Middle frontal gyrus (tissue), 1 donor: ENCODE measurements around the gene SEPTIN3.

Experiments
- DNase-seq: peaks from one replicate; pipeline ENCODE4 v3.0.0-alpha.2; 2015; ENCODE audit warnings: low spot score; ENCODE audit errors: extremely low spot score

The SEPTIN3 gene

DNA sequence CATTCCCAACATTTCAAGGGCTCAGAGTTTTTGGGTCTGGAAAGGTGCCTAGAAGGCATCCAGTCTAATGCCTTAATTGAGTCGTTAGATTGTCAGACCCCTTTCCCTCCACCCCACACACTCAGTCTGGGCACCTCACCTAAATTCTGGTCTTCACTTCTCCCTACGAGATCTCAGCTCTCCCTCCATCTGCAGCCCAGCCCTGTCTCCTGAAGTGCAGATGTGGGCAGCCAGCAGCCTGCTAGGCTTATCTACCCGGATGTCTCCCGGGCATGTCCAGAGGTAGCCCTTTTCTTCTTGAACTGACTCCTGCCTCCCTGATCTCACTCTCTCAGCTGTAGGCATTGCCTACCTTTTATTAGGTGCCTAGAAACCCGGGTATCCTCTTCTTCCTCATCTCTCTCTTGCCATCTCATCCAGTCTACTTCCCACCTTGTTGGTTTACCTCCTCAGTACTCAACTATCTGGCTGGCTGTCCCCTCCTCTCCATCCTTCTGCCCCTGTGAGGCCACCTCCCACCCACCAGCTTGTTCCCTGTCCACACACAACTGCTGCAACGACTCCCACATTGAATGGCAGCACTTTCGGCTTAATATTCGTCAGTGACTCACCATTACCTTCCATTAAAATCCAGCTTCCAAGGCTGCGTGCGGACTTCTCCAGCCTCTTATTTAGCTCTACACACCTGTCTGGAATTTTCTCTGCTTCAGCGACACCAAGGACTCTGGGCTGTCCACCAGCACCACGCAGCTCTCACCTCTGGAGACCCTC is 6.2 kb downstream of the SEPTIN3 start:
- no peak for DNase-seq

DNA sequence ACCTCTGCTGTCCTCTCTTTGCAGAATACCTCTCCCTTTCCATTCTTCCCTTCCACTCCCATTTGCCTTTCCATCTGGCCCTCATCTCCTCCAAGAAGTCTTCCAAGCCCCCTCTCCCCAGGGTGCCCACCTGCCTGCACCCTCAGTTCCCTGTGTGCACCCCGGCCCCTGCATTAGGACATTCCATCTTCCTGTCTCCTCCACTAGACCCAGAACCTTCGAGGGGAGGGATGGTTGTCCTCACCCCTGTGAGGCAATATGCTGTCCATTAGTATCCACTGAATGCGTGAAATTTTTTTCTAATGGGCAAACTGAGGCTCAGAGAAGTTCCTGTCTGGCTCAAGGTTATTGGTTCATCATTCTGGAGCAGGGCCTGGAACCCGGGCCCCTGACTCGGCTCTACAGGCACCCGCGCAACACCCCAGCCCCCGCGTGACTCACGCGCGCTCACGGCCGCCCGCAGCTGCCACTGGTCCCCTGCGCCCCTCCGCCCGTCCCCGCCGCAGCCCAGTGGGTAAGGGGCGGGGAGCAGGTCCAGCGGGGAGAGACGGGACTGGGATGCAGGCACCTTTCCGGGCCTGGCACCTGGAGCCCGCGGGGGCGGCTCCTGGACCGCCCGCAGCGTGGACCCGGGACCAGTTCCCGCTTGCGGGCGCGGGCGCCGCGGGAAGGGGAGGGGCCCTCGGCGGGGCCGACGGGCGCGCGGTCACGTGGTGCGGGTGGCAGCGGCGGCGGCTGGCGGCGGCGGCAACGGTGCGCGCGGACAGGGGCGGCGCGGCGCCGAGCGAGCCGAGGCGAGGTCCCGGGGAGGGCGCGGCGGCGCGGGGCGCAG is 7.0 kb downstream of the SEPTIN3 start:
- peak; percentile 13 for DNase-seq

DNA sequence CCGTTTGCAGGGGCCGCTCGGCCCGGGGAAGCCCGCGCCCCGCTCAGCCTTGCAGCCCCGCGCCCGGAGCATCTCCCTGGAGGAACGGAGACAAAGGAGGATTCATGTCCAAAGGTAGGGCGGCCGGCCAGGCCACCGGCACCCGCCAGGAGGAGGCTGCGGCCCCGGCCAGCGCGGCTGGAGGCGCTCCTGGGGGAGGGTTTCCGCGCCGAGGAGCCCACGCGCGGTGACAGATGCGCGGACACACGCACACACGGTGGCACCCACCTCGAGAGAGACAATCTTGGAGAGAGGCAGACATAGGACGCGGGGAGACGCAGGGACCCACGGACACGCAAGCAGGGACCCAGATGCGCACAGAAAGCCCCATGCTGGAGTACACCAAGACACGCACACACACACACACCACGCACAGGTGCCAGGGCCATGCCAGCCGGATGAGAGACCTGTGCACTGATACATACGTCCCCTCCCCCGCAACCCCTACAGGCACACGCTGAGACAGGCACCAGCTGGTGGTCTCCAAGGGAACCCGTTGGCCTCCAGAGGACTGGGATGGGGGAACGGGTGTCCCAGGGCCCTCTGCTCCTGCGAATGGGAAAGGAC is 7.8 kb downstream of the SEPTIN3 start:
- DNase-seq, result no peak

DNA sequence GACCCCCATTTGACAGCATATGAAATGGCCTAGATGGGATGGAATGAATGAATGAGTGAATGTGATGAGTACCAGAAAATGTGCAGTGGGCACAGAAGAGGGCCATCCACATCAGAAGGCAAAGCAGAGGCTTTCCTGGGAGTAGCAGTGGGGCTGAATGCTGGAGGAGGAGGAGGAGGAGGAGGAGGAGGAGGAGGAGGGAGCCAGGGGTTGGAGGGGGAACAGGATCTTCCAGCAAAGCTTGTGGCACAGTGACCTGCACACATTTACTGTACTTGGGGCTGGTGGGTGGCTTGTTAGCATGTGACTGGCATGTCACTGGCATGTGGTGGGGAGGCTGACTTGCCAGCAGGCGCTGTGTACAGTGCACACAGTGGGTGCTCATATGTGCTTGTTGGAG is 9.5 kb downstream of the SEPTIN3 start:
- DNase-seq, result no peak

DNA sequence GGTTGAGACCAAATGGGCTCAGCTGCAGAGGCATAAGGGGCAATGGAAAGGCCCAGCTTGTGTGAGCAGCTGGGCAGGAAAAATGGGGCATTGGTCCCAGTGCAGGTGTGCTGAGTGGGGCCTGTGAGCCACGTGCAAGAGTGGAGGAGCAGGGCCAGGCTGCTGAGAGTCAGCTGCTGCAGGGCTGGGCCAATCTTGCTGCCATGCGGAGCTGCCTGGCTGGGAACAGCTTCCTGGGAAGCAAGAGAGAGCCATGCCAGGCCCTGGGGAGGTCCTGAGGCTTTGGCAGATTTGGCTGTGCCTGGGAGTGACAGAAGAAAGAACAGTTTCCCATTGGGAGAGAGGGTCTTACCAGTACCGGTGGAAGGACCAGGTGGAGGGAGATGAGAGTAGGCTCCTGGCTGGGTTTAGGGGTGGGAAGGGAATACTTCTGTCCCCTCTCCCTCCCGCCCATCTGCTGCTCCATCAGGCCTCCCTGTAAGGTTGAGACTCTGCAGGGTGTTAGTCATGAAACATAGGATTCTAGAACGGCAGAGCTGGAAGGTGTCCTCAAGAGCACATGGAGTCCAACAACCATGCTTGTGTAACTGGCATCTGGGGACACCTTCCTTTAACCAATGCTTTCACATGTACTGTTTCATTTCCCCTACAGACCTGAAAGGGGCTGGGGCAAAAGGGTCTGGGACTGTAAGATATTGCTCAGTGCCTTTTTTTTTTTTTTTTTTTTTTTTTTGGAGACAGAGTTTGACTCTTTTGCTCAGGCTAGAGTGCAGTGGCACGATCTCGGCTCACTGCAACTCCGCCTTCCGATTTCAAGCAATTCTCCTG is 10.4 kb downstream of the SEPTIN3 start:
- DNase-seq, result no peak

DNA sequence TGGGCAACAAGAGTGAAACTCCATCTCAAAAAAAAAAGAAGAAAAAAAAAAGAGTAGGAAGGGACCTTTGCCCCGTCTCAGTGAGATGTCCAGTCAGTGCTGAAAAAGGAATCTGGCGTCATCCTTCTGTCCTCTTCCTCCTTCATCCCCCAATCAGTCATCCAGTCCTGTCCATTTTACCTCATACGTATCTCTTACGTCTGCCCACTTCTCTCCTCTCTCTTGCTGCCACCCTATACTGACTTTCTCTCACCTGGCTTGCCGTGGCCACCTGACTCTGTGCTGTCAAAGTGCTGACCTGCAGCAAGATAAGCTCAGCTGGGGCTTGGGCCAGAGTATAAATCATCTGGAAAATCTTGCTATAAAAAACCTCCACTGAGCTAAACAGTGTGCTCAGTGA is 13.6 kb downstream of the SEPTIN3 start:
- DNase-seq, result no peak

DNA sequence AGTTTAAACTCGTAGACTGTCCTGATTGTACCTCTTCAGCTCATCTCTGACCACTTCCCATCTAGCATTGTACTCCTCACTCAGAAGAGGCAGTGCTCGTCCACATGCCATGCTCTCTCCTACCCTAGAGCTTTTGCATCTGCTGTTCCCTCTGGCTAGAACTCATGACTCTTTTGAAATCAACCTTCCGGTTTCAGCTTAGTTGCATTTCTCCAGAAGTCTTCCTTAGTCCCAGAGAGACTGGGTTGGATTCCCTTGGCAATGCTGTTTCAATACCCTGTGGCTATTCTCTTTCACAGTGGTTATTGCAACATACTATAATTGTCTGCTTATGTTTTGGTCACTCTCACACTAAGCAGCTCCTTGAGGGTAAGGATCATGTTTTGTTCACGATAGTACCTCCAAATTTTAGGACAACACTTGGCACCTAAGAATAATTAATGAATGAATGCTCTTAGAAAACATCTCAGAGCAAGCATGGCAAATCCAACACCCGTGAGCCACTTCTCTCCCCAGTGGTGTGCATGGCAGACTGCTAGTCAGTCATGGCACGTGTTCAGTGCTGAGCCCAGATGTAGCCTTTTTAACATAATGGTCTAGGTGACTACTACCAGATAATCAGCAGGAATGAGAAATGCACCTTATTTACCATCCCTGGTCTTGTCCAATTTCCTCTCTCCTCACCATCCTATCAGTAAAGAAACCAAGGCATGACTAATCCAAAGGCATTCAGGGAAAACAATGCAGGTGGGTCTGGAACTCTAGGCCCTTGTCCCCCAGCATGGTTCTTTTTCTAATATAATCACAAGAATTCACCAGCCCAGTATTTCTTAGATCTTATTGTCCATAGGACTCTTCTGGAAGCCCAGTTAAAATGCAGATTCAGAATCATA is 14.5 kb downstream of the SEPTIN3 start:
- no peak for DNase-seq

DNA sequence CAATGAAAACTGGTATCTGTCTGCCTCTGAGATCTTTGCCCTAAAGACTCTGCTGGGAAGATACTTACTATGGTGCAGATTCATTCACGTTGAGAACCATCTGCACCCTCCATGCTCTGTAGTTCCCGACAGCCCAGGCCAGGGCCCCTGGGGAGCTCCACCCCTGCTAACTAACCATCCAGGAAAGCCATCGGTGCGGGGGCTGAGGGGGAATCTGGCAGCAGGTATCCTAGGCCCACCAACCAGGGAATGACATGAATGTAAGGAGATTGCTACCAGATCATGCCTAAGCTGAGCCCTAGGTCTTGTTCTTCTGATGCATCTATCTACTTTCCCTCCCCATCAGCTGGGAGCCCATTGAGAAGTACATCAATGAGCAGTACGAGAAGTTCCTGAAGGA is 18.0 kb downstream of the SEPTIN3 start:
- no peak for DNase-seq

DNA sequence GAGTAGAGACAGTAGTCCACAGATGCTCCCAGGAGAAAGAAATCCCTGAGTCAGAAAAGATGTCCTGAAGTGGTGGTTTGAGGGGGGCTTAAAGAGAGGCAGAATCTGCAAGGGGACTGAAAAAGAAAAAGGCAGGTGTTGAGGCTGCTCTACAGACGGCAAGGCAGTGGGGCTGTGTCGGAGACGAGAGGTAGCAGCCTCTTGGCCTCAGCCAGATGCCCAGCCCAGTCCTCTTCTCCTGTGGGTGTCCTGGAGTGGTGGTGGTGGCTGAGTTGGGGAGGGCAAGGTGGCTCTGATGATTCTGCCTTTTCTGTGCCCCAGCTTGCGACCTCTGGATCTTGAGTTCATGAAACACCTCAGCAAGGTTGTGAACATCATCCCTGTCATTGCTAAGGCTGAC is 20.0 kb downstream of the SEPTIN3 start:
- DNase-seq, result no peak

DNA sequence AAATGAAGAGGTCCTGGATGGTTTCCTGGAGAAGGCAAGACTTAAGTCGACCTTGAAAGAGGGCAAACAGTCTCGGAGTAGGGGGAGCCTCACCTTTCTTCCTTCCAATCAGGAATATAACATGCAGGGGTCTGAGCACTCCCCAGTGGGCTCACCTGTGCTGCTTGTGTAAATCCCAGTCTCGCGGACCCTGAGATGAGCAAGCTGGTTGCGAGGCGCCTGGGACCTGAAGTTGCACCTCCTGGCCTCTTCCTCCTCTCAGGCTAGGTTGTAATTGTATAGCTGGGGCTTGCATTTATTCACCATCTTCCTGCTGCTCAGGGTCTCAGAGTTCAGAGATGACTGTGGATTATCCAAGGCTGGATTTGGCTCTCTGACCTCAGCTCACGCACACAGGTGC is 21.9 kb downstream of the SEPTIN3 start:
- DNase-seq, result no peak

DNA sequence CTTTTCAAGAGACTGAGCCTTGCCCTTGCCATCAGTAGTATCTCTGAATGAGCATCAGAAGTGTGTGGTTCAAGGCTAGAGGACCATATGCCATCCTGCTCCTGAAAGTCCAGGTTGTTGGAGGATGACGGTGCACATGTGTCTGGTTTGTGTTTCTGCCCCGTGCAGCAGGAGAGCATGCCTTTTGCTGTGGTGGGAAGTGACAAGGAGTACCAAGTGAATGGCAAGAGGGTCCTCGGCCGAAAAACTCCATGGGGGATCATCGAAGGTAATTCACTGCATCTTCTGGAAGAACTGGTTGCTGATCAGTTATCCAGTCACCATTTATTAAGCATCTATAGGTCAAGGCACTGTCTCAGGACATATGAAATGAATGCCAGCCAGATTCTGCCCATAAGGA is 23.3 kb downstream of the SEPTIN3 start:
- DNase-seq, result no peak

DNA sequence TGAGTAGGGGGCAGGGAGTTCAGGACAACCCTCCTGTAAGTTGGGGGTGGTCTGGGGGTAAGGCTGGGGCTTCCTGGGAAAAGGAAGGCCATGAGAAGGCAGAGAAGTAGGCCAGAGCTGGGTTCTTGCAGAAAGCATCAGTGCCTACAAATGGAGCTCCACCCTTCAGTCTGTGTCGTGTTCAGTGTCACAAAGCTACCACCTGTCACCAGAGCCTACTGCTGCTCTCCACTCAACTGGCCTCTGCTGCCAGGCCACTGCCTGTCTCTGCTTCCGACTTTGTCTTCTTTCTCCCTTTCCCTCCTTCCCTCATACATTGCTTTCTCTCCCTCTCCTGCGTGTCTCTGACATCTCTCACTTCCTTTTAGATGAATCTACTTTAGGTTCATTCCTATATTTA is 26.0 kb downstream of the SEPTIN3 start:
- DNase-seq, result no peak

DNA sequence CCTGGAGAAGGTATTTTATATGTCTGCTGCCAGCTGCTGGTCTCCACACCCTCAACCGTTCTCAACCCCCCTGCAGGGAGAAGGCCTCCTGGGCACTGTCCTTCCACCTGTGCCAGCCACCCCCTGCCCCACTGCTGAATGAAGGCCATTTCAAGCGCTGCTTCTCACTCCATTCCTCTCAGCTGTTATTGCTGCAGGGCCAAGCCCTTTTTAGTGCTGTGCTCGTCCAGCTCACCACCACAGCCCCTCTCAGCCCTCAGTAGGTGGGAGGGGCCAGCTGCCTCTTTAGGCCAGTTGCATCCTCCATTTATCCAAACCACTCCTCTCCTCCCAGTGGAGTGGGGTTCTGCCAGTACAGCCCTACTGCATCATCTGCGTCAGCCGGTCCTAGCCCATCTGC is 27.6 kb downstream of the SEPTIN3 start:
- no peak for DNase-seq

DNA sequence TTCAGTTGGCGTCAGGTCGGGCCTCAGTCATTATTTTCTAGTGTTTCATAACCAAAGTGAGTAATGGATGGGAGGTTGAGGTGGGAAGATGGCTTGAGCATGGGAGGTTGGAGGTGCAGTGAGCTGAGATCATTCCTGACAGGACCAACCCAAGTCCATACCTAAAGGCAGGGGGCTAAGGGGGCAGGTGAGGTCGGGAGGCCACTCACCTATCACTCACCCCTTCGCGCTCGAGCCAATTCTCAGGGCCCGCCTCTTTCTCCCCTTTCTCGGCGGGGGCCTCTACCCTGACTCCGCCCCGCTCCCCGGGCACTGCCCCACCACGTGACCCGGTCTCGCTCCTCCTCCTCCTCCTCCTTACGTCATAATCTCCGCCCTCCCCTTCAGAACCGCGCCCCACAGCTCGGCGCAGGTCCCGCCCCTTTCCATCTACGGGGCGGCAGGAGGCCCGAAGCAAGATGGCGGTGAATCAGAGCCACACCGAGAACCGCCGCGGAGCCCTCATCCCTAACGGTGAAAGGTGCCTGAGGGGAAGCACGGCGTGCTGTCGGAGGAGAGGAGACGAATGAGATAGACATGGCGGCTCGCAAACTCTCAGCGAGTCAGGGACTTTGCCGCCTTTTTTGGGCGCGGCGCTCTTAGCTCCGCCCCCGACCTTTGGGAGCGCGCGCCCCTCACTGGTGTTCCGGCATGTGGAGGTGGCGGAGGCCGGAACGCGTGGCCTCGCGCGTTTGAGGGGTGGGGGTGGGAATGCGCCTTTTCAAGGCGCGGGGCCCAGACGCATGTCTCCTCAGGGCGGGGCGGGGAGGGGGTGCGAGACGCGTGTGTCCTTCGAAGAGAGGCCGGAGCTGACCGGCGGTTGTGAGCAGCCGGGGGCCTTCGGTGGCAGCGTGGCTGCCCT is 29.4 kb downstream of the SEPTIN3 start, which contains the start of gene WBP2NL:
WBP2NL (plus strand) TSS at position 428 of the 901 bp plus-strand sequence; CDS start at position 459, 31 bp downstream.
- peak; percentile 60 for DNase-seq

DNA sequence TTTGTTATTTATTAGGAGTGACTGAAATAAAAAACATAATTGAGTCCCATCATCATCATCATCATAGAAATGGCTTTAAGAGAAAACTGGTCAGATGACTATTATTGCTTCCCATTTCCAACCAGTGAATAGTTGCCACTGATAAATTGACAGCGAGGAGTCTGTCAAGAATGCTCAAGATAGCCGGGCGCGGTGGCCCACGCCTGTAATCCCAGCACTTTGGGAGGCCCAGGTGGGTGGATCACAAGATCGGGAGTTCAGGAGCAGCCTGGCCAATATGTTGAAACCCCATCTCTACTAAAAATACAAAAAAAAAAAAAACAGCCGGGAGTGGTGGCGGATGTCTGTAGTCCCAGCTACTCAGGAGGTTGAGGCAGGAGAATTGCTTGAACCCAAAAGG is 31.2 kb downstream of the SEPTIN3 start:
- no peak for DNase-seq

DNA sequence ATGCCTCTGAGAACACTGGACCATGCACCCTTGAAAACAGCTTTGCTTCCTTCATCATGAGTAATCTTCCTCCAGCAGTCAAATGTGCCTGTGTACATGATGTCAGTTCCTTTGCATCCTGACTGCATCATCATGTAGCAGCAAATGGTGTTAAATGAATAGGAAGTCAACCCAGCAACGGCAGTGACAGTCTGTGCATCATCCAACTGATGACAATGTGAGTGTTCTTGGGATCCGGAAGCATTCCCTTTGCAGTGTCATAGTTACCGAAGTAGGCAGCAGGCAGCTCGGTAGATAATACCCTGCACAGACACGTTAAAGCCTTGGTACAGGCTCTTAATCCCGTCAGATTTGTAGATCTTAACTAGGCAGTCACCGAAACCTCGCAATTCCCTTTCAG is 31.9 kb downstream of the SEPTIN3 start:
- DNase-seq, result no peak

DNA sequence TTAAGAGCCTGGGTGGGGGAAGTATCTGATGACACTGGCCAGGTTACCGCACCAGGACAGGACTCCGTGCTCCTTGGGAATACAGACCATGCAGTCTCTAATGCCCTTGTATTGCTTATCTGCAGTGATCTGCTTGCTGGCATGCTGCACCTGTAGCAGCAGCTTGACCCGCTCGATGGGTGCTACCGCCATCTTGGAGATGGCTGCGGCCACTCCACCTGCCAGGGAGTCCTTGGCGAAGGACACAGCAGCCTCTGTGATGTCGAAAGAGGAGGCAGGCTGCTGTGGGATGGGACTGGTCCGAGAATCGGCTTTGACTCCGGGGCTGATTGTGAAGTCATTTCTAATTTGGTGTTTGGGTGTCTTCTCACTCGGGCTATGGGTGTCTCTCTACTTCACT is 32.5 kb downstream of the SEPTIN3 start:
- no peak for DNase-seq

DNA sequence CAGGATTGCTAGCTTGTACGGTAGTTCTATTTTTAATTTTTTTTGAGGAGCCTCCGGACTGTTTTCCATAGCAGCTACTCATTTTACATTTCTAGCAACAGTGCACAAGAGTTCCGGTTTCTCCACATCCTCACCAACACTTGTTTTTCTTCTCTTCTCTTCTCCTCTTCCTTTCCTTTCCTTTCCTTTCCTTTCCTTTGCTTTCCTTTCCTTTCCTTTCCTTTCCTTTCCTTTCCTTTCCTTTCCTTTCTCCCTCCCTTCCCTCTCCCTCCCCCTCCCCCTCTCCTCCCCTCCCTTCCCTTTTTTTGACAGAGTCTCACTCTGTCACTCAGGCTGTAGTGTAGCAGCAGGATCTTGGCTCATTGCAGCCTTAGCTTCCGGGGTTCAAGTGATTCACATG is 38.7 kb downstream of the SEPTIN3 start:
- DNase-seq, result no peak

DNA sequence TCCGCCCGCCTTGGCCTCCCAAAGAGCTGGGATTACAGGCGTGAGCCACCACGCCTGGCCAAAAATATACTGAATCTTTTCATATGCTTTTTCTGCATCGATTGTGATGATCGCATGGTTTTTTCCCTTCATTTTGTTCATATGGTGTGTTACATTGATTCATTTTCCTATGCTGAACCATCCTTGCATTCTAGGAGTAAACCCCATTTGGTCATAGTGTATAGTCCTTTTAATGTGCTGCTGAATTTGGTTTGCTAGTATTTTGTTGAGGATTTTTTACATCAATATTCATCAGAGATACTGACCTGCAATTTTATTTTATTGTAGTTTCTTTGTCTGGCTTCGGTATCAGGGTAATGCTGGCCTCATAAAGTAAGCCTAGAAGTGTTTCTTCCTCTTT is 41.5 kb downstream of the SEPTIN3 start:
- no peak for DNase-seq
